GM21576 (cell line): Measurements from ENCODE around the gene OLIG1.

Source experiments
- ATAC-seq: cut with Tn5 transposase; IDR thresholded peaks from one replicate; pipeline ENCODE4 v1.9.1; 2021; ENCODE audit warnings: mild to moderate bottlenecking, moderate library complexity; ENCODE audit not compliant: unreplicated experiment

The OLIG1 gene

GRCh38 chr21:33089395-33090119, 19.6 kb downstream of the OLIG1 start:
- ATAC-seq = no peak

- ATAC-seq = no peak
Measured at GRCh38 chr21:33096426-33096825, 26.5 kb downstream of the OLIG1 start.

GRCh38 chr21:33099131-33099530, 29.2 kb downstream of the OLIG1 start:
- ATAC-seq = no peak

GRCh38 chr21:33101300-33101911, 31.5 kb downstream of the OLIG1 start:
- no peak for ATAC-seq

- ATAC-seq = no peak
Measured at GRCh38 chr21:33105088-33105487, 35.1 kb downstream of the OLIG1 start.

GRCh38 chr21:33108228-33108627, 38.3 kb downstream of the OLIG1 start:
- ATAC-seq = no peak

- ATAC-seq = no peak
Measured at GRCh38 chr21:33109574-33110339, 39.8 kb downstream of the OLIG1 start.

- no peak for ATAC-seq
Measured at GRCh38 chr21:33110340-33110715, 40.4 kb downstream of the OLIG1 start.

GRCh38 chr21:33111577-33111976, 41.6 kb downstream of the OLIG1 start:
- ATAC-seq = no peak

- no peak for ATAC-seq
Measured at GRCh38 chr21:33112151-33112550, 42.2 kb downstream of the OLIG1 start.

GRCh38 chr21:33112681-33113080, 42.7 kb downstream of the OLIG1 start:
- no peak for ATAC-seq

GRCh38 chr21:33113131-33113530, 43.2 kb downstream of the OLIG1 start:
- no peak for ATAC-seq

GRCh38 chr21:33114276-33114675, 44.3 kb downstream of the OLIG1 start:
- ATAC-seq = no peak

GRCh38 chr21:33115631-33116510, 45.9 kb downstream of the OLIG1 start:
- no peak for ATAC-seq

- ATAC-seq = no peak
Measured at GRCh38 chr21:33116676-33117075, 46.7 kb downstream of the OLIG1 start.

GRCh38 chr21:33117101-33117888, 47.4 kb downstream of the OLIG1 start:
- ATAC-seq = no peak
